Stimulated activated CD4-positive, alpha-beta T cell treated with anti-CD3 and anti-CD28 coated beads, Interleukin-1b, Interleukin-23, amount 100 ng/mL, for 1 hour (primary cell): ENCODE results near the gene TLL2.

Experiments
- DNase-seq, 2 donors: peaks; one replicate each; pipeline ENCODE4 v3.0.0-alpha.2; 2020; ENCODE audit warnings: low read depth in 2 of 2

Gene TLL2

GRCh38 chr10:96321822-96322221, 191.9 kb downstream of the TLL2 start:
- no peak for DNase-seq

GRCh38 chr10:96319754-96320474, 193.8 kb downstream of the TLL2 start:
- no peak for DNase-seq

GRCh38 chr10:96317067-96317833, 196.5 kb downstream of the TLL2 start:
- DNase-seq = no peak
